Hepatocyte (in vitro differentiated cells): ENCODE results near the gene HIP1.

Experiments used
- EZH2 ChIP-seq: fragments of 200-600 bp; sonication (generic); IDR thresholded peaks from 2 replicates; pipeline ENCODE4 v1.6.1; 2016; ENCODE audit warnings: antibody characterized with exemption, mild to moderate bottlenecking, borderline replicate concordance
- EZH2phosphoT487 ChIP-seq: fragments of 200-600 bp; sonication (generic); IDR thresholded peaks from one replicate; pipeline ENCODE4 v1.6.1; 2018; ENCODE audit warnings: antibody characterized with exemption, mild to moderate bottlenecking, low read depth, moderate library complexity; ENCODE audit not compliant: unreplicated experiment, severe bottlenecking
- TF ChIP-seq, protein P1 (sequence below): fragments of 200-600 bp; sonication (generic); IDR thresholded peaks from 2 replicates; pipeline ENCODE4 v1.5.1; 2016; ENCODE audit warnings: antibody characterized with exemption, mild to moderate bottlenecking; ENCODE audit not compliant: poor library complexity

DNA sequence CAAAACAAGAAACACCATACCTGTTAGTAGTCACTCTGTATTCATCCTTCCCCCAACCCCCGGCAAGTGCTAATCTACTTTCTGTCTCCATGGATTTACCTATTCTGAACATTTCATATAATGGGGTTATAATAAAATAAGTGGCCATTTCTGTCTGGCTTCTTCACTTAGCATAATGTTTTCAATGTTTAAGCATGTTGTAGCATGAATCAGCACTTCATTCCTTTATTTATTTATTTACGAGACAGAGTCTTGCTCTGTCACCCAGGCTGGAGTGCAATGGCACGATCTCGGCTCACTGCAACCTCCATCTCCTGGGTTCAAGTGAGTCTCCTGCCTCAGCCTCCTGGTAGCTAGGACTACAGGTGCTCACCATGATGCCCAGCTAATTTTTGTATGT lies 69.2 kb downstream of the HIP1 start:
- TF ChIP-seq, protein P1, sequence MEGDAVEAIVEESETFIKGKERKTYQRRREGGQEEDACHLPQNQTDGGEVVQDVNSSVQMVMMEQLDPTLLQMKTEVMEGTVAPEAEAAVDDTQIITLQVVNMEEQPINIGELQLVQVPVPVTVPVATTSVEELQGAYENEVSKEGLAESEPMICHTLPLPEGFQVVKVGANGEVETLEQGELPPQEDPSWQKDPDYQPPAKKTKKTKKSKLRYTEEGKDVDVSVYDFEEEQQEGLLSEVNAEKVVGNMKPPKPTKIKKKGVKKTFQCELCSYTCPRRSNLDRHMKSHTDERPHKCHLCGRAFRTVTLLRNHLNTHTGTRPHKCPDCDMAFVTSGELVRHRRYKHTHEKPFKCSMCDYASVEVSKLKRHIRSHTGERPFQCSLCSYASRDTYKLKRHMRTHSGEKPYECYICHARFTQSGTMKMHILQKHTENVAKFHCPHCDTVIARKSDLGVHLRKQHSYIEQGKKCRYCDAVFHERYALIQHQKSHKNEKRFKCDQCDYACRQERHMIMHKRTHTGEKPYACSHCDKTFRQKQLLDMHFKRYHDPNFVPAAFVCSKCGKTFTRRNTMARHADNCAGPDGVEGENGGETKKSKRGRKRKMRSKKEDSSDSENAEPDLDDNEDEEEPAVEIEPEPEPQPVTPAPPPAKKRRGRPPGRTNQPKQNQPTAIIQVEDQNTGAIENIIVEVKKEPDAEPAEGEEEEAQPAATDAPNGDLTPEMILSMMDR, result no peak
- TF ChIP-seq EZH2, result no peak
- TF ChIP-seq EZH2phosphoT487, result no peak
